SIG-M5 treated with dmso at 0.1 percent for 504 hours (cell line): ENCODE measurements around the gene TRIM47.

Experiments used
- DNase-seq: peaks from one replicate; lab custom pipeline; 2025; ENCODE audit not compliant: unreplicated experiment; lab: John Stamatoyannopoulos, UW

The TRIM47 gene

DNA sequence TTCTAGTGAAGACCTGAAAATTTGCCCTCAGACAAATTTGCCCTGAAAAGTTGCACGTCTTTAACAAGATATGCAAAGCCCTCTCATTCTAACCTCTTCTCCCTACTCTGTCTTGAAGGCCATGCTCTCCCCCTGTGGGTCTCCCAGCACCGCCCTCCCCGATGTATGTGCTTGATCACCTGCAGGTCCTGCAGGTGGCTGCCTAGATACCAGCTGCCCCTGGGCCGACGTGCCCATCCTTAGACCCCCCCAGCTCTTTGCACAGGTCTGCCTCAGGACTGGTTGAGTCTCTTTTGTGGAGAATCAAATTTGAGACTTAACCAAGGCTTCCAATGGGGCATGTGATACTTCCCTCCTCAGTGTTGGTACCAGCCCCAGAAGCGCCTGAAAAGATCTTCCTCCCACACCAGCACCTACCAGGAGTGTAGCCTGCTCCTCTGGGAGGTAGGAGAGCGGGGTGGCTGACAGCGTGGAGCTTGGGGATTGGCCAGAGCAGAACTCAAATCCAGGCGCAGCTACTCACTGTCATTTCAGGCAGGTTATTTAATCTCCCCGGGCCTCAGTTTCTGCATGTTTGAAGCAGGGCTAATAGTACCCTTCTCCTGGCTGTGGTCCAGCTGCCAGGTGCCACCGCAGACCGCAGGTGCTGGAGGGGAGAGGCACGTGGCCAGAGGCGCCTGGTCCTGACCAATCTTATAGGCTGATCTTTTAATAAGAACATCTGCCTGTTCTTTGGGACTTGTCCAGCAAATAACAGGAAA, 30.9 kb upstream of the TRIM47 start:
- no peak for DNase-seq

GRCh38 chr17:75908201-75908600, 29.8 kb upstream of the TRIM47 start:
- DNase-seq: no peak

DNA sequence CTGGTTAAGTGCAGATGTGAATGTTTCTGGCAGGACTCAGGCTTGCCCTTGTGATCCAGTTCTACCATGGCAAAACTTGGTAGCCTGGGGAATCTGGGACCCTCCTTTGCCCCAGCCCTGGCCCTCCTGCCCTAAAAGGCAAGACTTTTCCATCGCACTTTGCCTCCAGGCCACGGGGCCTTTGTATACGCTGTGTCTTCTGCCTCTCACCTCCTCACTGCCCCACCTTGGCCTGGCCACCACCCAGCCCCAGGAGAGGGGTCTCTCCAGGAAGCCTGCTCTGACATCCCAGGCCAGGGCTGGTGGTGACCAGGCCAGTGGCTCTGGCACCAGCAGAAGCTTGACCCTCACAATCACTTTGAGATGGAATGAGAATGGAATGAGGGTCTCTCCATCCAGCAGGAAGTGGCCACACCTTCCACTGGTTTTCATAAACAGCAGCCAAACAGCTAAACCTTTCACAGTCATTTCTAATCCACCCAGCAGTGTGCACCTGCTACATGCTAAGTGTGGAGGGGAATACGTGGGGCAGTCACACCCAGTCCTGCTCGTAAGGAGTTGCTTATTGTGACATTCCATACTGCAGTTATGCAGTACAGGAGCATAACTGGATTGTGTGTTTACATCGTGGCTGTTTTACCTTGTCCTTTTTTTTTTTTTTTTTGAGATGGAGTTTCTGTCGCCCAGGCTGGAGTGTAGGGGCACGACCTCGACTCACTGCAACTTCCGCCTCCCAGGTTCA, 27.9 kb upstream of the TRIM47 start:
- no peak for DNase-seq

DNA sequence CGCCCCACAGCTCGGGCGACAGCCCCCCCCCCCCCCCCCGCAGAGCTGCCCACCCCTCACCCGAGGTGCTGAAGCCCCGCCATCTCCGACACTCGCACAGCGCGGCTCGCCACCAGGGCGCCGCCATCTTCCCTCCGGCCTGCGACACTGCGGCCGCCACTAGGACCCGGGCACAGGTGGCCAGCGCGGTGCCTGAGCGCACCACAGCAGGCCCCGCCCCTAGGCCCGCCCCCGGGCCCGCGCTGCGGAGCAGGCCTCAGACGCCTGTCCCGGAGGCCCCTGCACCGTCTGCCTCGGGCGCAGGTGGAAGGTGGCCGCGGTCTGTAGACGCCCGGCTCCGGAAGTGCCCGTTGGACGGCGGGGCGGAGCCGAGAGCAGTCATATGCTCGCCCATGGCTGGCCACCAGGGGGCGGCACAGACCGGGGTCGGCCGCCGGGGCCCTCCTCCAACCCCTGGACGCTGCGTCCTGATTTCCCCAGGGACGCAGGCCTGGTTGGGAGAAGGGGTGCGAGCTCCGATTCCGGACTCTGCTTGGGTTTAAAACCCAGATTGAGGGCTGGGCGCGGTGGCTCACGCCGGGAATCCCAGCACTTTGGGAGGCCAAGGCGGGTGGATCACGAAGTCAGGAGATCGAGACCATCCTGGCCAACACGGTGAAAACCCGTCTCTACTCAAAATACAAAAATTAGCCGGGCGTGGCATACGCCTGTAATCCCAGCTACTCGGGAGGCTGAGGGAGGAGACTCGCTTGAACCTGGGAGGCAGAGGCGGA, 26.6 kb upstream of the TRIM47 start, which contains the start of gene MRPL38:
Gene MRPL38 (minus strand): TSS at position 136 of the 773 bp plus-strand sequence. CDS start 9 bp downstream, at position 127.
- peak; percentile 95 for DNase-seq

DNA sequence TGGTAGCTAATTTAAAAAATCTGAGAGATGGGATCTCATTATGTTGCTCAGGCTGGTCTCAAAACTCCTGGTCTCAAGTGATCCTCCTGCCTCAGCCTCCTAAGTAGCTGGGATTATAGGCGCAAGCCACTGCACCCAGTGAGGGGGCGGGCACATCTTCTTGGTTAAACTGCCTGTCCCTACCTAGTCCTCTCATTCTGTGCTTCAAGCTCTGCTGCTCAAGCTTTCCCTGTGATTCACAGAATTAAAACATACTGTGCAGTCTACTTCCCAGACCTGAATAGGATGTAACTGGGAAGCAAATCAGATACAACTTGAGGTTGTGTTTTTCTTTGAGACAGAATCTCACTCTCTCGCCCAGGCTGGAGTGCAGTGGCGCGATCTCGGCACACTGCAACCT, 24.0 kb upstream of the TRIM47 start:
- no peak for DNase-seq

GRCh38 chr17:75901727-75902126, 23.3 kb upstream of the TRIM47 start:
- DNase-seq: no peak

GRCh38 chr17:75900691-75901533, 22.5 kb upstream of the TRIM47 start:
- DNase-seq: no peak

DNA sequence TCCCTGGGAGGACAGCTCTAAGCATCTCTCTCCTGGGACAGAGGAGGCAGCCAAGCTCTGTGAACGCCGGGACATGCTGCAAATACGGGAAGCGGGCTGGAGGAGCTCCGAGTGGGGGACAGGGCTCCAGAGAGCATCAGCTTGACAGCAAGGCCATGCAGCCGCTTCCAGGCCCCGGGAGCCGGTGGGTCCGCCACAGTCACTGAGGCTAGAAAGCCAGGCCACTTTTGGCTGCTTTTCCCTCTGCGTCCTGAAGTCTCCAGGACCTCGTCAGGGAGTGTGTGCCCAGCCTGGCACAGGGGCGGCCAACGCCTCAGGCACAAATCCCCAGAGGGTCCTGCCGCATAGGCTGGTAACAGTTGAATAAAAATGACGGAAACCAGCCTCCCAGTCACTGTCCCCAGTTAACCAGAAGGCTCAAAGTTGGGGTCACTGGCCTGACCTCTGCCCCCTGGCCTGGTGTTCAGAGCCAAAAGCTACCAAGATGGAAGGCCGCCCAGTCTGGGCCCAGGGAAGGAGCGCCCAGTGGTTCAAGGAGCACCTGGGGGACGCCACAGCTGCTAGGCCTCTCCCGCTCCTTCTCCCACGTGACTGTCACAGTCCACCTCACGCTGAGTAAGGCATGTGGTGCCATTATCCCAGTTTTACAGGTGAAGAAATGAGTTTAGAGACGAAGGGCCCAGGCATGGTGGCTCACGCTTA, 21.5 kb upstream of the TRIM47 start:
- no peak for DNase-seq

- DNase-seq: no peak
Observed at GRCh38 chr17:75899353-75899752, 21.0 kb upstream of the TRIM47 start.

DNA sequence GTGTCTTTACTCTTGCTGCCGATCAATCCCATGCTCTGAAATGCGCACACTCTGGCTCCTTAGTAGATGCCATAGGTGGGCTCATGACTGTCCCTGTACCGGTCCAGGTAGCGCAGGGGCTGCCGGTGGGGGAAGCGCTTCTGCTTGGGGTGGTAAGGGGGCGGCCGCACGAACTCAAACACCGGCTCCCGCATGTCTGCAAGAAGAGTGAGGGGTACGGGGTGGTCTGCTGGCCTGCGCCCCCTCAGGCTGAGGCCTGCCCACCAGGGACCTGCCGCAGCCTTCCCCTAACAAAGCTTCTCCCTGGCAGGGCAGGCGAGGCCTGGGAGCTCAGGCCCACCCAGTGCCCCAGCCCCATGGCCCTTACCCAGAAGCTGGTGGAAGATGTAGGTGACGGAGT, 20.4 kb upstream of the TRIM47 start:
- no peak for DNase-seq

DNA sequence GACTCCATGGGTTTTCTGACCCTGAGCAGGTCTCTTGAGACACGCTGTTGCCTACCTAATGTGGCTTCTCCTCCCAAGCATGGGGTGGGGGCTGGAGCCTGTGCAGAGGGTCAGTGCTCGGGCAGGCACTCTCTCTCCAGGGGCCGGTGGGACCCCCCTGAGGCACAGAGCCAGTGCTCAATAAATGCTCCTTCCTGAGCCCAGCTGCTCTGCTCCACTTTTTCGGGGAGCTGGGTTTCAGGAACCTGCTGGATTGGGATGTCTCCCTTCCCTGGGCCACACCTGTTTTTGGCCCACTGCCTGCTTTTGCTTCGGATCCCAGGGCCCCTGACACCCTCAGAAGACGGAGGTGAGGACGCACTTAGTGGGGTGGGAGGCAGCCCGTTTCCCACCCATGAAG, 19.7 kb upstream of the TRIM47 start:
- DNase-seq: no peak

DNA sequence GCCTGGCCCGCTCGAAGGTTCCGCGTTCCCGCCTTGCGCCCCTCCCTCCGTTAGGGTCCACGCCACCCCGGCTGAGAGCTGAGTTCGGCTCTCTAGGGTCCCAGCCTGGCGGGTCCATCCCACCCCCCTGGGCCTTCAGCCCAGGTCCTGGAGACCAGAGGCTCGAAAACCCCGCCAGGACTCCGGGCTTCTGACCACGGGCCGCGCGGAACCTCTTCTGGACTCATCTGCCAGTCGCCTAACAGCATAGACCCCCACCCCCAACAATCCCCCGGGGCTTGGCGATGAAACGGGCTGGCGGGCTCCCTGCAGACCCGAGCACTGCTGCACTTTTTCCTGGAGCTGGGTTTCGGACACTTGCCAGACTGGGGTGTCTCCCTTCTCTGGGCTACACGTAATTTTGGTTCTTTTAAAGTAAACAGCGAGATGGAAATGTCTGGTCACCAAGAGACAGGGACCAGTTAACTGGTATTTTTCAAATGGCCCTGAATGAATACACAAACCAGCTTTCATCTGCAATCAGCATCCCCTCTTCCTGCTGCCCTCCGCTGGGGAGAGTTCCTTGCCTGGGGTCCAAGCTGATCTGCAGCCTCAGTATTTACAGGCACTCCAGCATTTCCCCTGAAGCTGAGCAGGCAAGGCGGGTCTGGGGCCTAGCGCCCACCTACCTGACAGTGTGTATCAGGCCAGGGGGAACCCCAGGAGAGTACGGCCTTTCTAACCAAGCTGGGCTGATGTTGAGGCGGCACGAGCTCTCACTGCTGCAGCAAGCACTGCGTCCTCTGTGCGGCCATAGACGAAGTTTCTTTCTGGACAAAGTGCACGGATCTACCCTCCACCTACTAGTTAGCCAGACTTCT, 19.0 kb upstream of the TRIM47 start:
- DNase-seq: no peak

DNA sequence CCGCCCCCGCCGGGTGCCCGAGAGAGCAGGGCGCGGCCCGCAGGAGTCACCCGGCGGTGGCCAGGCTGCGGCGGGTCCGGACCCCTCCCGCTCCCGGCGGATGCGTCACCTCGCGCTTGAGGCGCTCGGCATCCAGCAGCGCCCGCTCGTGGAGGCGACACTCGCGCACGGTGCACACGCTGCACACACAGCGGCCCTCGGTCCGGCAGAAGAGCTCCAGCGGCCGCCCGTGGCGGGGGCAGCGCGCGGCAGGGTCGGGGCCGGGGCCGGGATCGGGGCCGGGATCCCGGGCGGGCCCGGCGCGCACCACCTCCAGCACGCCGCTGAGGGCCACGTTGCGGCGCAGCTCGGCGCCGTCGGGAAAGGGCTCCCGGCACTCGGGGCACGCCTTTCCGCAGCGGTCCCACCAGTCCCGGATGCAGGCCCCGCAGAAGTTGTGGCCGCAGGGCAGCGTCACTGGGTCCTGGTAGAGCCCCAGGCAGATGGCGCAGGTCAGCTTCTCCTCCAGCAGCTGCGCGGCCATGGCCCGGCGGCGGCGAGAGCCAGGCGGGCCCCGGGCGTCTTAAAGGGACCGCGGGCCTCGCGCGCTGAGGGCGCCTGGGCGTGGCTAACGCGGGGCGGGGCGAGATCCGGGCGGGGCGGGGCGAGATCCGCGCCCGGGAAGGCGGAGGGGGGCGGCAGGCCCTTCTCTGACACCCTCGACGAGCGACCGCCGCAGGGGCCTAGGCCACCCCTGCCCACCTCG, 18.2 kb upstream of the TRIM47 start, which contains the start of gene TRIM65:
Gene TRIM65 (minus strand): TSS at position 537 of the 745 bp plus-strand sequence. CDS start 14 bp downstream, at position 523.
- peak; percentile 75 for DNase-seq

DNA sequence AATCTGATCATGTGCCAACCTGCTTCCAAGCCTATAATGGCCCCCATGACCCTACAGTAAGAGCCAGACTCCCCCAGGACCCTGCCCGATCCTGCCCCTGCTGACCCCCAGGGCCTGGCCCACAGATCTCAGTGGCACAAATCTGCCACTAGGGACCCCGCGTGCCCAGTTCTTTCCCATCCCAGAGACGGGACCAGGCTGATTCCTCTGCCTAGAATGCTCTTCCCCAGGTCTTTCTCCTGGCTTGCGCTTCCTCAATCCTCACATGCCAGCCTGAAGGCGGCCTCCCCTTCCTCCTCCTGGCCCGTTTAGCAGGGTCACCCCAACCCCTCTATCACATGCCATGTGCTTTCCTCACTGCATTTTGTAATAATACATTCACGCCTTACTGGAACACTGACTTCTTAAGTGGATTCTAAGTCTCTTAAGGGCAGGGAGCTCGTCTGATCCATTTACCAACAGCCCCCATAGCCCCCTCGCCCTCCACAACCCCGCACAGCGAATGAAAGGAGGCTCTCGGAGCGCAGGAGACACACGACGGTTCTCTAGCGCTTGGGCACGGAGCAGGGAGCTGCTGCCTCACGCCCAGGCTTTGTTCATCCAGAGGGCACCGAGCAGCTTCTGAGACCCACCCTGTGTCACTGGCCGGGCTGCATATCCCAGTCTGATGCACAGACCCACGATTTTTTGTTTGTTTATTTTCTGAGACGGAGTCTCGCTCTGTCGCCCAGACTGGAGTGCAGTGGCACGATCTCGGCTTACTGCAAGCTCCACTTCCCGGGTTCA, 17.2 kb upstream of the TRIM47 start:
- DNase-seq: peak; percentile 31

DNA sequence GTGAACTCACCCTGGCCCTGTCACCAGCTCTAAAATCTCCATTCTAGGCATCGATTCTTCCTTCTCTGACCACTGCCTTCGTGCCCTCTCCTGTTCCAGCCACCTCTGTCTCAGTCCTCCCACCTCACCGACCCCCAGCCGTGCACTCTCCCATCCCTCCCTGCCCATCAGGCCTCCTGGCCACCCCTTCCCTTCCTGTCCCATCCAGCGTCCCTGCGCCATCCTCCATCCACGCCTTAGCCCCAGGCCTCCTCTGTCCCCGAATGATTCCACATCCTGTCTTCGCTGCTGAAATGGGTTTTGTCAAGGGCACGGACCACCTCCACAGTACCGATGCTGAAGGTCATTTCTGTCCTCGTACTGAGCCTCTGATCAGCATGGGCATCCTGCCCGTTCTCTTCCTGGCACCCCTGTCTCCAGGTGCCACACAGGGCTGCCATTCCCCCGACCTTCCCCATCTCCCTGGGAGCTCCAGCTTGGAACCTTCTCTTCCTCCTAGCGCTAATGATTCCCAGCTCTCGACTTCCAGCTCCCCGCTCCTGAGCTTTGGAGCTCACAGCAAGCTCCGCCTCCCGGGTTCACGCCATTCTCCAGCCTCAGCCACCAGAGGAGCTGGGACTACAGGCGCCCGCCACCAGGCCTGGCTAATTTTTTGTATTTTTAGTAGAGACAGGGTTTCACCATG, 15.8 kb upstream of the TRIM47 start:
- DNase-seq: no peak

GRCh38 chr17:75893305-75894048, 15.1 kb upstream of the TRIM47 start:
- DNase-seq: no peak
